D721Med (cell line): ENCODE measurements around the gene ELL.

ENCODE experiments used
- DNase-seq: peaks from one replicate; pipeline ENCODE4 v3.0.0; 2011; ENCODE audit warnings: low spot score; ENCODE audit not compliant: insufficient read length
- FAIRE-seq: peaks from 2 replicates; lab custom pipeline; 2011; peaks lifted over from hg19 to GRCh38; lab: Jason Lieb, UNC
- CTCF ChIP-seq: IDR thresholded peaks from 2 replicates; pipeline ENCODE4 v1.5.1; 2012; ENCODE audit warnings: mild to moderate bottlenecking, control low read depth; ENCODE audit not compliant: insufficient read depth; ENCODE audit errors: missing control alignments

Gene ELL

GRCh38 chr19:18508585-18508984, 13.3 kb downstream of the ELL start:
- FAIRE-seq (no peak), DNase-seq (no peak)
- TF ChIP-seq CTCF = no peak

GRCh38 chr19:18507727-18508440, 14.0 kb downstream of the ELL start:
- no peak for FAIRE-seq
- no peak for TF ChIP-seq CTCF
- DNase-seq = no peak

- no peak for DNase-seq
- no peak for TF ChIP-seq CTCF
- FAIRE-seq = no peak
Observed at GRCh38 chr19:18507021-18507726, 14.7 kb downstream of the ELL start.

- DNase-seq = no peak
- no peak for FAIRE-seq
- no peak for TF ChIP-seq CTCF
Observed at GRCh38 chr19:18506101-18506930, 15.6 kb downstream of the ELL start.

GRCh38 chr19:18504886-18505610, 16.8 kb downstream of the ELL start:
- no peak for TF ChIP-seq CTCF
- FAIRE-seq = no peak
- DNase-seq = no peak

GRCh38 chr19:18503971-18504885, 17.6 kb downstream of the ELL start:
- FAIRE-seq (no peak), DNase-seq (no peak)
- no peak for TF ChIP-seq CTCF
